Vagina (tissue), 2 donors: ENCODE data around the gene CIAO3.

Source experiments
- POLR2AphosphoS5 ChIP-seq, 2 donors: sonication (generic); formaldehyde crosslinking; IDR thresholded peaks; one replicate each; pipeline ENCODE4 v1.9.0; 2017; ENCODE audit warnings: antibody characterized with exemption in 2 of 2, mild to moderate bottlenecking in 2 of 2, low read depth in 1 of 2; ENCODE audit not compliant: insufficient read depth in 1 of 2
- TF ChIP-seq, protein P1 (sequence below), 3 experiments: fragments of 450-650 bp in 2 of 3; fragments of 200-600 bp in 1 of 3; sonication (generic) in 1 of 3; IDR thresholded peaks; one replicate each; pipeline ENCODE4 v1.5.1; 2017 to 2019; ENCODE audit warnings: antibody characterized with exemption in 3 of 3, mild to moderate bottlenecking in 2 of 3, moderate library complexity in 2 of 3

DNA sequence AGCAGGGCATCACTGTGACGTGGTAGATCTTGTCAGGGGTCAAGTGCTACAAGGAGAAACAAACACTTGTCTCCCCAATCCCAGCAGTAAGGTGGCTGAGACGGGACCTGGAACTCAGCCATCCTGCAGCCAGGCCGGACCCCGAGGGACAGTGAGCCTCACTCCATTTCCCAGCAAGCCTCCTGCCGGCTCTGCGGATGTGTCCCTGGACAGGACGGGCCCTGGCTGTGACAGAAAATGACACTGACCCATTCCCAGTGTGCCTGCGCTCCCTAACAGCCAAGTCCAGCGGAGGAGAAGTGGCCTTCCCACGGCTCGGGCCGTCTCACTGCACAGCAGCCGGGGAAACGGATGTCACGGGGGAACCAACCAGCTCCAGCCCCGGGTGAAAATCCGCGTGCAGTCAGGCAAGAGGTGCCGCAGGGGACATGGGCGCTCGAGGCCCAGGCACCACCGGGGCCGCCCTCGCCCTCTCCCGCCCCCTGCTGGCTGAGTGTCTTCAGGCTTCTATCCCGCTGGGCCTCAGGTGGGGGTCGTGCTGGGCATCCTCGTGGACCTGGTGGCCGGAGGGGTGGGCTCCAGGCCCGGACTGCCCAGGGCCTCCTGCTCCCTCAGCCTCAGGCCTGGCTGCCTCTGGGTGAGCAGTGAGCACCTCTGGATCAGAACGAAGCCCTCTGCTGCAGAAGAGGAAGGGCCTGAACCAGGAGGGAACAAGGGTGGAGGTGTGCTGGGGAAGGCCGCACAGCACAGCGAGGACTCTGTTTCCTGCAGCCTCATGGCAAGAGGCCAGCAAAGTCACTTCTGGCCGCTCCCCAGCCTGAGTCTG, 7.2 kb downstream of the CIAO3 start:
- TF ChIP-seq, protein P1, sequence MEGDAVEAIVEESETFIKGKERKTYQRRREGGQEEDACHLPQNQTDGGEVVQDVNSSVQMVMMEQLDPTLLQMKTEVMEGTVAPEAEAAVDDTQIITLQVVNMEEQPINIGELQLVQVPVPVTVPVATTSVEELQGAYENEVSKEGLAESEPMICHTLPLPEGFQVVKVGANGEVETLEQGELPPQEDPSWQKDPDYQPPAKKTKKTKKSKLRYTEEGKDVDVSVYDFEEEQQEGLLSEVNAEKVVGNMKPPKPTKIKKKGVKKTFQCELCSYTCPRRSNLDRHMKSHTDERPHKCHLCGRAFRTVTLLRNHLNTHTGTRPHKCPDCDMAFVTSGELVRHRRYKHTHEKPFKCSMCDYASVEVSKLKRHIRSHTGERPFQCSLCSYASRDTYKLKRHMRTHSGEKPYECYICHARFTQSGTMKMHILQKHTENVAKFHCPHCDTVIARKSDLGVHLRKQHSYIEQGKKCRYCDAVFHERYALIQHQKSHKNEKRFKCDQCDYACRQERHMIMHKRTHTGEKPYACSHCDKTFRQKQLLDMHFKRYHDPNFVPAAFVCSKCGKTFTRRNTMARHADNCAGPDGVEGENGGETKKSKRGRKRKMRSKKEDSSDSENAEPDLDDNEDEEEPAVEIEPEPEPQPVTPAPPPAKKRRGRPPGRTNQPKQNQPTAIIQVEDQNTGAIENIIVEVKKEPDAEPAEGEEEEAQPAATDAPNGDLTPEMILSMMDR (IDR thresholded peaks at IDR 0.05) = no peak
- TF ChIP-seq POLR2AphosphoS5 (IDR thresholded peaks at IDR 0.05; ENCODE audit: insufficient read depth in 1 of 2, low read depth in 1 of 2) = no peak
